Measurements from ENCODE around the gene TLCD3B. TPM values are rescaled to one million over a fixed set of nuclear protein-coding genes. Genes with fewer than 3 reads are reported as not detected.
A peak's percentile ranks its signal among the peaks of the same experiment; 100 is the strongest.
"Not testable (repeated sequence)": the region's sequence is repeated elsewhere in the genome, so short reads cannot be mapped to it uniquely, and the experiment has no call there.

Gene TLCD3B
- total RNA-seq, 4 donors from 2014 or later = 0.54 to 0.79 TPM; not detected in 2

DNA sequence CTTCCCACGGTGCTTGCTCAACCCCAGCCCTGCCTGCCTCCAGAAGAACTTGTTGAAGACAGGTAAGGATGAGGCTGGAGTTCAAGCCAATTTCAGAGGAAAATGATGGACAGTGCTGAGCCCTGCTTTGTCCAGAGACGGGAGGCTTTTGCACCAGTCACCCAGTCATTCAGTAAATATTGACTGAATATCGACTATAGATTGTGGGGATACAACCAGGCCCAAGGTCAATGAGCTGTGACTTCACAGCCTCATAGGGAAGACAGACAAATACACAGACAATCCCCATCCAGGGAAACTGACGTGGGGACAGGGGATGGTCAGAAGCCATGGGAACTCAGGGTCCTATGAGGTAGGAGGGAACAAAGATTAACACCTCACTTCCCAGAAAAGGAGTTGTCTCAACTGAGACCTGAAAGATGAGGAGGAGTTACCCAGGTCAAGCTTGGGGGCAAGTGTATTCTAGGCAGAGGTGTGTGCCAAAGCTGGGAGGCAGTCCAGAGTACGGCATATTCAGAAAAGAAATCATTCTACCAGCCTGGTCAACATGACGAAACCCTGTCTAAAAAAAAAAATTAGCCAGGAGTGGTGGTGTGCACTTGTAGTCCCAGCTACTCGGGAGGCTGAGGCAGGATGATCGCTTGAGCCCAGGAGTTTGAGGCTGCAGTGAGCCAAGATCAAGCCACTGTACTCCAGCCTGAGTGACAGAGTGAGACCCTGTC is 14.4 kb downstream of the TLCD3B start:
- Histone ChIP-seq H3K27me3 (no peaks in the 10 kb centered on the region), H3K4me3 (replicated peaks in 1 of 3) (no peak overlapping the region), H3K4me1 (peaks cover 11% of the 10 kb centered on the region in 2 donors), H3K27ac (no peak overlapping the region), H3K36me3 (no peaks in the 10 kb centered on the region), H3K9me3 (no peaks in the 10 kb centered on the region)
- TF ChIP-seq, protein P1, sequence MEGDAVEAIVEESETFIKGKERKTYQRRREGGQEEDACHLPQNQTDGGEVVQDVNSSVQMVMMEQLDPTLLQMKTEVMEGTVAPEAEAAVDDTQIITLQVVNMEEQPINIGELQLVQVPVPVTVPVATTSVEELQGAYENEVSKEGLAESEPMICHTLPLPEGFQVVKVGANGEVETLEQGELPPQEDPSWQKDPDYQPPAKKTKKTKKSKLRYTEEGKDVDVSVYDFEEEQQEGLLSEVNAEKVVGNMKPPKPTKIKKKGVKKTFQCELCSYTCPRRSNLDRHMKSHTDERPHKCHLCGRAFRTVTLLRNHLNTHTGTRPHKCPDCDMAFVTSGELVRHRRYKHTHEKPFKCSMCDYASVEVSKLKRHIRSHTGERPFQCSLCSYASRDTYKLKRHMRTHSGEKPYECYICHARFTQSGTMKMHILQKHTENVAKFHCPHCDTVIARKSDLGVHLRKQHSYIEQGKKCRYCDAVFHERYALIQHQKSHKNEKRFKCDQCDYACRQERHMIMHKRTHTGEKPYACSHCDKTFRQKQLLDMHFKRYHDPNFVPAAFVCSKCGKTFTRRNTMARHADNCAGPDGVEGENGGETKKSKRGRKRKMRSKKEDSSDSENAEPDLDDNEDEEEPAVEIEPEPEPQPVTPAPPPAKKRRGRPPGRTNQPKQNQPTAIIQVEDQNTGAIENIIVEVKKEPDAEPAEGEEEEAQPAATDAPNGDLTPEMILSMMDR (IDR thresholded peaks at IDR 0.05) = no peak
- TF ChIP-seq POLR2A (IDR thresholded peaks at IDR 0.05) = no peak
- intact Hi-C loops (cut with DNase I) = no loop called here
- 77 to 78% methylated on average over 8 of the region's 8 CpGs for WGBS, 2 donors
- no peak for DNase-seq

DNA sequence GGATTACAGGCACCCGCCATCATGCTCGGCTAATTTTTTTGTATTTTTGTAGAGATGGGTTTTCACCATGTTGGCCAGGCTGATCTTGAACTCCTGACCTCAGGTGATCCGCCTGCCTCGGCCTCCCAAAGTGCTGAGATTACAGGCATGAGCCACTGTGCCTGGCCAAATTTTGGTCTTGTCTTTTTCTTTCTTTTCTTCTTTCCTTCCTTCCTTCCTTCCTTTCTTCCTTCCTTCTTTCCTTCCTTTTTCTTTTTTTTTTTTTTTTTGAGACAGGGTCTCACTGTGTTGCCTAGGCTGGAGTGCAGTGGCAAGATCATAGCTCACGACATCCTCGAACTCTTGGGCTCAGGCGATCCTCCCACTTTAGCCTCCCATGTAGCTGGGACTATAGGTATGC is 15.6 kb downstream of the TLCD3B start:
- H3K27ac ChIP-seq; H3K36me3 ChIP-seq; H3K9me3 ChIP-seq; H3K4me3 ChIP-seq (replicated peaks in 1 of 3); intact Hi-C loops (cut with DNase I); DNase-seq: not testable (repeated sequence)
- WGBS, 2 donors = 70 to 75% methylated on average over 7 of the region's 7 CpGs
- peaks cover 12% of the 10 kb centered on the region for H3K27me3 ChIP-seq
- peaks cover 11 to 18% of the 10 kb centered on the region in 2 donors for H3K4me1 ChIP-seq

DNA sequence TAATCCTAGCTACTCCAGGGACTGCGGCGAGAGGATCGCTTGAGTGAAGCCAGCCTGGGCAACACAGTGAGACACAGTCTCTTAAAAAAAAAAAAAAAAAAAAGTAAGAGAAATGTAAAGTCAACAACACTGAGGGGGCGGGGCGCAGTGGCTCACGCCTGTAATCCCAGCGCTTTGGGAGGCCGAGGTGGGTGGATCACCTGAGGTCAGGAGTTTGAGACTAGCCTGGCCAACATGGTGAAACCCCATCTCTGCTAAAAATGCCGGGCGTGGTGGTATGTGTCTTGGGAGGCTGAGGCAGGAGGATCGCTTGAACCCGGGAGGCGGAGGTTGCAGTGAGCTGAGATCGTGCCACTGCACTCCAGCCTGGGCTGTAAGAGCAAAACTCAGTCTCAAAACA is 18.5 kb downstream of the TLCD3B start:
- H3K4me3 ChIP-seq (replicated peaks in 1 of 3); DNase-seq; H3K36me3 ChIP-seq; H3K9me3 ChIP-seq; H3K27ac ChIP-seq; intact Hi-C loops (cut with DNase I): not testable (repeated sequence)
- peaks cover 20% of the 10 kb centered on the region for H3K27me3 ChIP-seq
- H3K4me1 ChIP-seq = peaks cover 13 to 19% of the 10 kb centered on the region in 2 donors
- WGBS, 2 donors = 70 to 78% methylated on average over 14 of the region's 14 CpGs

DNA sequence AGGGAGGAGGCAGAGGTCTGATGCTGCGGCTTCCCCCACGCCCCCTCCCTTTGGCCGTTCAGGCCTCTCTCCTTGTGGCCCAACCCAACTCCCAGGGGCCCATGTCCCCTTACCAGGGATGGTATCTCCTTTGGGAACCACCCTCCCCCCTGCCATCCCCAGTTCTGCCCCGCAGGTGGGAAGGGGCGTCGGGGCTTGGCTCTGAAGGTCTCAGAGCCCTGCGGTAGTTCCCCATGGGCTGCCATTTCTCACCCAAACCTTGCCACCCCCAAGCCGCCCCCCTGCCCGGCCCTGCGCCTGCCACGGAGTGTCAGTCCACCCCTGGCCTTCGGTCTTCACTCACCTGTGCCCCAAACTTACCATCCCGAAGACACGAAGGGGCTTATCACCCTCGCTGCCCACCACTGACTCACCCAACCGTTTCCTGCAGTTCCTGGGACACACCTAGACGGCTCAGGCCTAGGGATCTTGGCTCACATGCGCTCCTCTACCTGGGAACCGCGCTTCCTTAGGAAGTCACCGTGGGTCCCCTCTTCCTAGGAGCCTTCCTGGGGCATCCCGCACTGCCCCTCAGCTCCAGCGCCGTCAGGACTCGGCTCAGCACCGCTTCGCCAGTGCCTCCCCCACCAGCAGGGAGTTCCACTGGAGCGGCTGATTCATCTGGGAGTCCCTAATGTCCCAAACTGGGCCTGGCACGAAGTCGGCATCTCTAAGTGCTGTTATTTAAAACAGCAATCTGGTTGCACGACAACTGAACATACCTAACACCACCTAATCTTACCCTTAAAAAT is 19.2 kb downstream of the TLCD3B start:
- TF ChIP-seq, protein P1 (IDR thresholded peaks at IDR 0.05) = no peak
- TF ChIP-seq POLR2A (IDR thresholded peaks at IDR 0.05) = no peak
- WGBS, 2 donors = 25 to 26% methylated on average over 22 to 30 of the region's 31 CpGs
- H3K9me3 ChIP-seq = no peaks in the 10 kb centered on the region
- no peak overlapping the region for H3K27ac ChIP-seq
- H3K36me3 ChIP-seq = no peaks in the 10 kb centered on the region
- peaks cover 20% of the 10 kb centered on the region for H3K27me3 ChIP-seq
- no peak for DNase-seq
- intact Hi-C loops (cut with DNase I) = no loop called here
- peaks cover 13 to 19% of the 10 kb centered on the region in 2 donors for H3K4me1 ChIP-seq
- no peak overlapping the region for H3K4me3 ChIP-seq (replicated peaks in 1 of 3)

DNA sequence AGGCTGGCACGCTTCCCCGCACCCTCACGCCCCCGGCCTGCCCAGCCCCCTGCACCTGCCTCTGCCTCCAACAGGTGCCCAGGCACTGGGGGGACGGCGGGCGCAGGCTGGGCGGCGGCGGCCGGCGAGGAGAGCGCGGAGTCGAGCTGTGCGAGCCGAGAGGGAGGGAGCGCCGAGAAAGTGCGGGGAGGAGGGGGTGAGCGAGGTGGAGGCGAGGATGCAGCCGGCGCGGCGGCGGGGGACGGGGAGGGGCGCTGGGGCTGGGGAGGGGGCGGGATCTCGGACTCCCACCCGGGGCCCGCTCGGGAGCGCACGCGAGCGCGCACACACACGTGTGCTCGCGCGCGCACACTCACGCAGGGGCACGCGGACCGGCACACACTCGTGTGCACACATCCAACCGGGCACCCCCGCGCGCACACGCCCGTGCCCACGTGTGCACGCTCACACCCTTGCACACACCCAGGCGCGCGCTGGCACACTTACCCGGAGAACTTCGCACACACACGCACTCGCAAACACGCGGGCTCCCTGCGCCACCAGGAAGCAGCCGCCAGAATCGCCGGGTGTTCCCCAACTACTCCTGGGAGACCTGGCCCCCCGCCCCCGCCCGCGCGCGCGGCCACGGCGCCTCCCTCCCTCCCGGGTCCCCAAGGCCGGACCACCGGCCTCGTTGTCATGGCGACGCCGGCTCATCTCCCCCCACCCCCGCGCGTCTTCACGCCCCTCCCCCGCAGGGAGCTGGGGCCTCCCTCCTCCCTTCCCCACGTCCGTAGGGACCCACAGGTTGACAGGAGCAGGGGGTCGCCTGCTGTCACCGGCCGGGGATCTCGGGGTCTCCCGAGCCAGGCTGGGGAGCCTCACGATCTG is 20.0 kb downstream of the TLCD3B start, which contains the start of gene DOC2A:
Gene DOC2A, minus strand, starts transcription at position 184 of the 870 bp plus-strand sequence. CDS start 805 bp downstream, outside the sequence.
- TF ChIP-seq POLR2A (IDR thresholded peaks at IDR 0.05) = no peak
- TF ChIP-seq, protein P1 (IDR thresholded peaks at IDR 0.05) = no peak
- no peak for DNase-seq
- peak within 1 kb of the TSS in 1 of 3 donors; percentile 16 for H3K4me3 ChIP-seq (replicated peaks in 1 of 3)
- intact Hi-C loops (cut with DNase I) = no loop called here
- WGBS, 2 donors = 0% methylated on average over 2 to 9 of the region's 99 CpGs
- H3K4me1 ChIP-seq = peaks cover 13 to 19% of the 10 kb centered on the region in 2 donors
- no peak within 1 kb of the TSS for H3K27ac ChIP-seq
- H3K9me3 ChIP-seq = no peaks in the 10 kb centered on the region
- H3K36me3 ChIP-seq = no peaks in the 10 kb centered on the region
- H3K27me3 ChIP-seq = peaks cover 20% of the 10 kb centered on the region

Measured in thyroid gland (tissue), 4 donors.